GM21576 (cell line): ENCODE measurements around the gene CBFA2T3.

ENCODE experiments used
- ATAC-seq: cut with Tn5 transposase; IDR thresholded peaks from one replicate; pipeline ENCODE4 v1.9.1; 2021; ENCODE audit warnings: mild to moderate bottlenecking, moderate library complexity; ENCODE audit not compliant: unreplicated experiment

The CBFA2T3 gene

GRCh38 chr16:88911946-88912310 lies 65.1 kb downstream of the CBFA2T3 start:
- ATAC-seq, result no peak

GRCh38 chr16:88911136-88911945 lies 65.7 kb downstream of the CBFA2T3 start:
- no peak for ATAC-seq

GRCh38 chr16:88910284-88911135 lies 66.5 kb downstream of the CBFA2T3 start:
- no peak for ATAC-seq

- ATAC-seq, result no peak
Measured at GRCh38 chr16:88909431-88910210, 67.4 kb downstream of the CBFA2T3 start.

GRCh38 chr16:88908307-88908706 lies 68.7 kb downstream of the CBFA2T3 start:
- ATAC-seq, result no peak

GRCh38 chr16:88907768-88908167 lies 69.2 kb downstream of the CBFA2T3 start:
- no peak for ATAC-seq

GRCh38 chr16:88906535-88907105 lies 70.4 kb downstream of the CBFA2T3 start:
- no peak for ATAC-seq

- no peak for ATAC-seq
Measured at GRCh38 chr16:88906020-88906419, 71.0 kb downstream of the CBFA2T3 start.

- no peak for ATAC-seq
Measured at GRCh38 chr16:88905563-88905962, 71.4 kb downstream of the CBFA2T3 start.

- ATAC-seq, result no peak
Measured at GRCh38 chr16:88904676-88905365, 72.2 kb downstream of the CBFA2T3 start.

GRCh38 chr16:88903267-88903666 lies 73.7 kb downstream of the CBFA2T3 start:
- ATAC-seq, result no peak

GRCh38 chr16:88902744-88903143 lies 74.3 kb downstream of the CBFA2T3 start:
- ATAC-seq, result no peak

- no peak for ATAC-seq
Measured at GRCh38 chr16:88901718-88902337, 75.2 kb downstream of the CBFA2T3 start.

GRCh38 chr16:88900662-88901052 lies 76.3 kb downstream of the CBFA2T3 start:
- ATAC-seq, result no peak

GRCh38 chr16:88899901-88900661 lies 76.9 kb downstream of the CBFA2T3 start:
- ATAC-seq, result no peak

- no peak for ATAC-seq
Measured at GRCh38 chr16:88897696-88898425, 79.1 kb downstream of the CBFA2T3 start.

GRCh38 chr16:88896238-88897070 lies 80.6 kb downstream of the CBFA2T3 start:
- no peak for ATAC-seq

GRCh38 chr16:88895335-88895734 lies 81.7 kb downstream of the CBFA2T3 start:
- no peak for ATAC-seq
